Endothelial cell of umbilical vein (primary cell): ENCODE data around the gene XXYLT1. TPM values are rescaled to one million over a fixed set of nuclear protein-coding genes. Genes with fewer than 3 reads are reported as not detected.

Source experiments
- BruUV-seq: library from RNA; stranded (reverse); fragments of 400-500 nt; replicated peaks from 2 replicates; lab custom pipeline; 2021; lab: Mats Ljungman, UMichigan
- CTCF ChIA-PET: fragments of 300-600, 350-600 bp; sonication (Branson Sonifier 250); formaldehyde crosslinking; loops from one replicate; lab custom pipeline; 2021; ENCODE audit warnings: antibody characterized with exemption, inconsistent platforms; lab: Charles Lee
- POLR2A ChIA-PET: fragments of 300-600, 350-600 bp; sonication (Branson Sonifier 250); formaldehyde crosslinking; loops from one replicate; lab custom pipeline; 2021; ENCODE audit warnings: antibody characterized with exemption, inconsistent platforms; lab: Charles Lee
- DNase-seq: peaks from one replicate; pipeline ENCODE4 v3.0.0-alpha.2; 2011; ENCODE audit warnings: low read depth, low spot score
- FAIRE-seq: peaks from 2 replicates; lab custom pipeline; 2011; peaks lifted over from hg19 to GRCh38; lab: Jason Lieb, UNC
- H2AFZ ChIP-seq: 2 replicates; pipeline ENCODE4 v1.6.0; 2012; ENCODE audit warnings: low read depth, low read length, control low read depth, inconsistent platforms
- H3K27ac ChIP-seq: 2 replicates; pipeline ENCODE4 v1.5.1; 2011; ENCODE audit warnings: low read depth, mild to moderate bottlenecking, control low read depth, low read length, moderate library complexity; ENCODE audit not compliant: insufficient read depth
- H3K27me3 ChIP-seq, 2 experiments: 2 replicates each; pipeline versions ENCODE4 v1.6.0 to v1.6.1; 2011; ENCODE audit warnings: low read length in 2 of 2, mixed read lengths in 1 of 2; ENCODE audit not compliant: control insufficient read depth in 2 of 2, insufficient read depth in 2 of 2
- H3K36me3 ChIP-seq, 2 experiments: 2 replicates in 1 of 2; 3 replicates in 1 of 2; pipeline ENCODE4 v1.5.1; 2011; ENCODE audit warnings: low read length in 2 of 2, mild to moderate bottlenecking in 1 of 2, moderate library complexity in 1 of 2; ENCODE audit not compliant: control insufficient read depth in 2 of 2, insufficient read depth in 2 of 2; ENCODE audit errors: extremely low read depth in 1 of 2
- H3K4me1 ChIP-seq: 3 replicates; pipeline ENCODE4 v1.5.1; 2011; ENCODE audit warnings: mild to moderate bottlenecking, low read length; ENCODE audit not compliant: control insufficient read depth, insufficient read depth; ENCODE audit errors: extremely low read depth
- H3K4me2 ChIP-seq: 2 replicates; pipeline ENCODE4 v1.6.1; 2011; ENCODE audit warnings: low read length, control low read depth, mixed read lengths; ENCODE audit not compliant: insufficient read depth
- H3K4me3 ChIP-seq, 3 experiments: fragments of 200-600 bp in 1 of 3; sonication (generic), shearing (Covaris generic) in 1 of 3; replicated peaks in 1 of 3; 2 replicates each; pipeline ENCODE4 v1.5.1; 2011 to 2016; ENCODE audit warnings: control low read depth in 3 of 3, low read length in 3 of 3, mild to moderate bottlenecking in 2 of 3, inconsistent platforms in 1 of 3, low read depth in 1 of 3, moderate library complexity in 1 of 3; ENCODE audit not compliant: insufficient read depth in 1 of 3
- H3K79me2 ChIP-seq: 2 replicates; pipeline ENCODE4 v1.6.0; 2012; ENCODE audit warnings: low read length, inconsistent platforms; ENCODE audit not compliant: control insufficient read depth, insufficient read depth
- H3K9ac ChIP-seq: replicated peaks from 2 replicates; pipeline ENCODE3; 2011; ENCODE audit warnings: low read length, control low read depth; ENCODE audit not compliant: insufficient read depth; ENCODE audit errors: extremely low read depth
- H3K9me1 ChIP-seq: replicated peaks from 3 replicates; pipeline ENCODE4 v1.6.0; 2011; ENCODE audit warnings: mild to moderate bottlenecking, low read length; ENCODE audit not compliant: control insufficient read depth, insufficient read depth; ENCODE audit errors: extremely low read depth
- H3K9me3 ChIP-seq: replicated peaks from 2 replicates; pipeline ENCODE4 v1.5.1; 2012; ENCODE audit warnings: low read length, inconsistent platforms; ENCODE audit not compliant: control insufficient read depth, insufficient read depth
- H4K20me1 ChIP-seq: replicated peaks from 2 replicates; pipeline ENCODE3; 2011; ENCODE audit warnings: mild to moderate bottlenecking, low read length; ENCODE audit not compliant: control insufficient read depth, insufficient read depth; ENCODE audit errors: extremely low read depth
- CTCF ChIP-seq, 2 donors: IDR thresholded peaks; 1 replicate in 1 of 2; 2 replicates in 1 of 2; pipeline ENCODE4 v1.5.1; 2011; ENCODE audit warnings: low read length in 2 of 2, mild to moderate bottlenecking in 2 of 2, moderate library complexity in 2 of 2, control low read depth in 1 of 2, inconsistent platforms in 1 of 2, low read depth in 1 of 2; ENCODE audit not compliant: insufficient read depth in 1 of 2; ENCODE audit errors: extremely low read depth in 1 of 2
- EZH2 ChIP-seq: IDR thresholded peaks from 2 replicates; pipeline ENCODE4 v1.6.1; 2012; ENCODE audit warnings: borderline replicate concordance, low read depth, mild to moderate bottlenecking, moderate library complexity, low read length, inconsistent platforms; ENCODE audit not compliant: severe bottlenecking
- FOS ChIP-seq: IDR thresholded peaks from 2 replicates; pipeline ENCODE4 v1.6.1; 2011; ENCODE audit warnings: mild to moderate bottlenecking, low read length, moderate library complexity, borderline replicate concordance; ENCODE audit not compliant: insufficient read depth
- GATA2 ChIP-seq: IDR thresholded peaks from 2 replicates; pipeline ENCODE4 v1.7.0; 2011; ENCODE audit warnings: low read depth, mild to moderate bottlenecking, moderate library complexity, mixed read lengths, low read length; ENCODE audit not compliant: insufficient read length, insufficient read depth
- JUN ChIP-seq: IDR thresholded peaks from 2 replicates; pipeline ENCODE4 v1.6.1; 2011; ENCODE audit warnings: borderline replicate concordance, low read depth; ENCODE audit not compliant: insufficient read length, insufficient read depth
- MAX ChIP-seq: IDR thresholded peaks from 2 replicates; pipeline ENCODE4 v1.6.1; 2011; ENCODE audit not compliant: insufficient read depth, insufficient read length
- MYC ChIP-seq: IDR thresholded peaks from one replicate; pipeline ENCODE4 v1.6.1; 2011; ENCODE audit warnings: mild to moderate bottlenecking, low read depth, low read length
- POLR2A ChIP-seq: IDR thresholded peaks from 2 replicates; pipeline ENCODE4 v1.6.1; 2012; ENCODE audit warnings: low read depth, mild to moderate bottlenecking, control low read depth, low read length
- POLR2AphosphoS5 ChIP-seq: IDR thresholded peaks from 2 replicates; pipeline ENCODE4 v1.6.1; 2012; ENCODE audit warnings: low read depth, mild to moderate bottlenecking, control low read depth, low read length, moderate library complexity; ENCODE audit not compliant: insufficient read depth
- dilution Hi-C: fragments of 300-500 bp; cut with MboI; formaldehyde crosslinking; loops from one replicate; pipeline ENCODE4 v1.15.0; 2019; ENCODE audit warnings: low sequenced_read_pairs; ENCODE audit not compliant: extremely low pct_ligation_motif_present
- intact Hi-C: fragments of 100-400 bp; cut with micrococcal nuclease; formaldehyde crosslinking; loops from one replicate; pipeline ENCODE4 v1.10.0; 2022
- polyA plus RNA-seq, 4 experiments: library from polyadenylated mRNA; depleted of rRNA in 3 of 4; stranded (reverse) in 3 of 4; unstranded in 1 of 4; fragments of >200 nt; gene quantifications; 2 replicates each; pipeline versions ENCODE4 v1.2.1 to v1.2.3, GENCODE V29; 2011 to 2012; ENCODE audit warnings: missing spikeins in 1 of 4
- total RNA-seq: library from RNA; stranded (reverse); gene quantifications from 2 replicates; pipeline ENCODE4 v1.2.3, GENCODE V29; 2021

XXYLT1 gene
- total and polyA plus RNA-seq, 2 donors (not counting 3 experiments of a cell fraction or from before 2014, with no cell fraction given), result 54.4 to 78.1 TPM

GRCh38 chr3:195122261-195122660 is 148.7 kb downstream of the XXYLT1 start:
- dilution Hi-C loops, result loop anchor here (25.0 kb wide), 1 partner anchor 435 kb away; the partner anchor contains the start of gene FAM43A
- no peaks in the 10 kb centered on the region for H3K9me3 ChIP-seq
- H2AFZ ChIP-seq, result no peak overlapping the region
- no peak overlapping the region for H3K27ac ChIP-seq
- H3K79me2 ChIP-seq, result no peaks in the 10 kb centered on the region
- H3K4me3 ChIP-seq, result no peak overlapping the region
- no peaks in the 10 kb centered on the region for H4K20me1 ChIP-seq
- ChIA-PET CTCF (interaction anchor here (0.9 to 1.9 kb wide), 3 partner anchors 14 to 451 kb away, joined by 4 to 9 read pairs (median 4); partner anchors contain the start of gene LSG1), POLR2A (no interaction called here)
- BruUV-seq, result no TSS peak
- no peaks in the 10 kb centered on the region for H3K27me3 ChIP-seq
- no peak for FAIRE-seq
- TF ChIP-seq EZH2, result no peak
- no peak for TF ChIP-seq MAX
- no peak for TF ChIP-seq MYC
- TF ChIP-seq JUN, result no peak
- TF ChIP-seq GATA2, result no peak
- TF ChIP-seq FOS, result no peak
- no peak for TF ChIP-seq CTCF (IDR thresholded peaks at IDR 0.05; ENCODE audit: extremely low read depth in 1 of 2, insufficient read depth in 1 of 2, low read depth in 1 of 2, low read length in 2 of 2)
- no peak for TF ChIP-seq POLR2AphosphoS5
- no peak for TF ChIP-seq POLR2A
- H3K9ac ChIP-seq, result no peak overlapping the region
- H3K4me2 ChIP-seq, result no peak overlapping the region
- peaks cover 50% of the 10 kb centered on the region for H3K4me1 ChIP-seq
- intact Hi-C loops, result no loop called here
- no peak for DNase-seq
- no peaks in the 10 kb centered on the region for H3K9me1 ChIP-seq
- H3K36me3 ChIP-seq, result no peaks in the 10 kb centered on the region
